Natural killer cell treated with Interleukin-12 subunit alpha and Interleukin-12 subunit beta and Interleukin-15 and Interleukin-18, amount 100 ng/mL, for 72 hours (primary cell): ENCODE results near the gene MUCL1. TPM values are rescaled to one million over a fixed set of nuclear protein-coding genes. Genes with fewer than 3 reads are reported as not detected.

Experiments used
- ATAC-seq, 2 donors: fragments of 150-1000 bp; cut with Tn5 transposase in 1 of 2; sonication (Bioruptor Pico), chemical (Tn5 transposase) in 1 of 2; 2 replicates each; pipeline ENCODE4 v1.10.0; 2021
- DNase-seq: peaks from one replicate; pipeline ENCODE4 v3.0.0; 2022; ENCODE audit warnings: low spot score
- H3K27ac Mint-ChIP-seq, 2 donors: 1 replicate in 1 of 2; 2 replicates in 1 of 2; pipeline ENCODE4 v1.8.0; 2022; ENCODE audit warnings: mixed read lengths in 2 of 2, mild to moderate bottlenecking in 1 of 2, moderate library complexity in 1 of 2
- H3K27me3 Mint-ChIP-seq, 2 donors: 1 replicate in 1 of 2; 2 replicates in 1 of 2; pipeline ENCODE4 v1.8.0; 2022; ENCODE audit warnings: mixed read lengths in 2 of 2
- H3K36me3 Mint-ChIP-seq: one replicate; pipeline ENCODE4 v1.8.0; 2022; ENCODE audit warnings: mixed read lengths
- H3K4me1 Mint-ChIP-seq, 2 donors: 1 replicate in 1 of 2; 2 replicates in 1 of 2; pipeline ENCODE4 v1.8.0; 2022; ENCODE audit warnings: low read depth in 2 of 2, mixed read lengths in 2 of 2, mild to moderate bottlenecking in 1 of 2
- H3K4me3 Mint-ChIP-seq: one replicate; pipeline ENCODE4 v1.8.0; 2022; ENCODE audit warnings: mixed read lengths
- H3K9me3 Mint-ChIP-seq: 2 replicates; pipeline ENCODE4 v1.8.0; 2022; ENCODE audit warnings: mixed read lengths
- total RNA-seq, 2 donors: library from RNA; stranded (reverse); gene quantifications; one replicate each; pipeline ENCODE4 v1.2.3, GENCODE V29; 2022

MUCL1 gene
- 10 to 100 TPM in 1 of 2 donors, 1 to 10 TPM in 1; 5.9 to 11.3 TPM for total RNA-seq

GRCh38 chr12:54853933-54854538, at the start of gene MUCL1:
Gene MUCL1 (plus strand): TSS chr12:54854516. CDS start chr12:54854583, 67 bp downstream.
- H3K4me3 Mint-ChIP-seq = no peak within 1 kb of the TSS
- H3K4me1 Mint-ChIP-seq = peaks cover 32 to 46% of the 10 kb centered on the region in 2 donors
- peak within 1 kb of the TSS; percentile 15 to 88 for H3K27ac Mint-ChIP-seq
- peak; percentile 85 for DNase-seq
- no peaks in the 10 kb centered on the region for H3K9me3 Mint-ChIP-seq
- peak; percentile 91 to 96 for ATAC-seq
- no peaks in the 10 kb centered on the region for H3K36me3 Mint-ChIP-seq
- no peaks in the 10 kb centered on the region for H3K27me3 Mint-ChIP-seq

- H3K27ac Mint-ChIP-seq = no peak overlapping the region
- peaks cover 5% of the 10 kb centered on the region for H3K36me3 Mint-ChIP-seq
- peaks cover 0 to 4% of the 10 kb centered on the region in 2 donors for H3K4me1 Mint-ChIP-seq
- H3K9me3 Mint-ChIP-seq = no peaks in the 10 kb centered on the region
- no peak overlapping the region for H3K4me3 Mint-ChIP-seq
- no peak for ATAC-seq
- no peak for DNase-seq
- peaks cover 8 to 10% of the 10 kb centered on the region in 2 donors for H3K27me3 Mint-ChIP-seq
These were observed 32.6 kb upstream of the MUCL1 start for GRCh38 chr12:54821676-54822075.

- Mint-ChIP-seq H3K9me3 (no peaks in the 10 kb centered on the region), H3K4me1 (peaks cover 0 to 2% of the 10 kb centered on the region in 2 donors), H3K27me3 (peaks cover 0 to 4% of the 10 kb centered on the region in 2 donors), H3K27ac (no peak overlapping the region), H3K4me3 (no peak overlapping the region), H3K36me3 (peaks cover 5% of the 10 kb centered on the region)
- no peak for ATAC-seq
- DNase-seq = no peak
These were observed 29.9 kb upstream of the MUCL1 start for GRCh38 chr12:54824402-54824801.

GRCh38 chr12:54829511-54829910, 24.8 kb upstream of the MUCL1 start:
- Mint-ChIP-seq H3K36me3 (no peaks in the 10 kb centered on the region), H3K9me3 (no peaks in the 10 kb centered on the region), H3K27ac (no peak overlapping the region), H3K27me3 (peaks cover 0 to 10% of the 10 kb centered on the region in 2 donors), H3K4me3 (no peak overlapping the region), H3K4me1 (no peaks in the 10 kb centered on the region)
- ATAC-seq (no peak), DNase-seq (no peak)

GRCh38 chr12:54830199-54830598, 24.1 kb upstream of the MUCL1 start:
- no peaks in the 10 kb centered on the region for H3K4me1 Mint-ChIP-seq

GRCh38 chr12:54831631-54832030, 22.7 kb upstream of the MUCL1 start:
- H3K9me3 Mint-ChIP-seq = no peaks in the 10 kb centered on the region
- no peaks in the 10 kb centered on the region for H3K36me3 Mint-ChIP-seq
- no peak overlapping the region for H3K27ac Mint-ChIP-seq
- peaks cover 19 to 26% of the 10 kb centered on the region in 2 donors for H3K27me3 Mint-ChIP-seq
- DNase-seq (no peak), ATAC-seq (no peak)
- no peak overlapping the region for H3K4me3 Mint-ChIP-seq
- H3K4me1 Mint-ChIP-seq = no peaks in the 10 kb centered on the region

More at GRCh38 chr12:54830199-54830598, 24.1 kb upstream of the MUCL1 start:
- peaks cover 5 to 15% of the 10 kb centered on the region in 2 donors for H3K27me3 Mint-ChIP-seq
- no peak overlapping the region for H3K4me3 Mint-ChIP-seq
- H3K9me3 Mint-ChIP-seq = no peaks in the 10 kb centered on the region
- DNase-seq (no peak), ATAC-seq (no peak)
- no peaks in the 10 kb centered on the region for H3K36me3 Mint-ChIP-seq
- H3K27ac Mint-ChIP-seq = no peak overlapping the region

GRCh38 chr12:54840244-54840865, 14.0 kb upstream of the MUCL1 start:
- no peaks in the 10 kb centered on the region for H3K9me3 Mint-ChIP-seq
- H3K4me3 Mint-ChIP-seq = no peak overlapping the region
- peaks cover 0 to 3% of the 10 kb centered on the region in 2 donors for H3K4me1 Mint-ChIP-seq
- ATAC-seq (no peak), DNase-seq (no peak)
- H3K27me3 Mint-ChIP-seq = peaks cover 22 to 24% of the 10 kb centered on the region in 2 donors
- peaks cover 8% of the 10 kb centered on the region for H3K36me3 Mint-ChIP-seq
- no peak overlapping the region for H3K27ac Mint-ChIP-seq

GRCh38 chr12:54857406-54857805, 3.1 kb downstream of the MUCL1 start:
- no peak for ATAC-seq
- H3K9me3 Mint-ChIP-seq = peaks cover 9% of the 10 kb centered on the region

GRCh38 chr12:54858562-54858961, 4.2 kb downstream of the MUCL1 start:
- no peak for DNase-seq
- Mint-ChIP-seq H3K9me3 (peaks cover 10% of the 10 kb centered on the region), H3K4me1 (peaks cover 60 to 66% of the 10 kb centered on the region in 2 donors), H3K36me3 (peaks cover 13% of the 10 kb centered on the region), H3K4me3 (peak overlapping the region; percentile 21), H3K27me3 (no peaks in the 10 kb centered on the region), H3K27ac (peak overlapping the region; percentile 74 to 88)
- peak; percentile 69 to 83 for ATAC-seq

More at GRCh38 chr12:54857406-54857805, 3.1 kb downstream of the MUCL1 start:
- peaks cover 9% of the 10 kb centered on the region for H3K36me3 Mint-ChIP-seq
- H3K4me3 Mint-ChIP-seq = peak overlapping the region; percentile 25
- peak overlapping the region; percentile 74 to 88 for H3K27ac Mint-ChIP-seq
- H3K27me3 Mint-ChIP-seq = no peaks in the 10 kb centered on the region
- peaks cover 50 to 62% of the 10 kb centered on the region in 2 donors for H3K4me1 Mint-ChIP-seq
- no peak for DNase-seq

GRCh38 chr12:54859502-54859901, 5.2 kb downstream of the MUCL1 start:
- no peak for DNase-seq
- H3K4me3 Mint-ChIP-seq = no peak overlapping the region
- no peaks in the 10 kb centered on the region for H3K27me3 Mint-ChIP-seq
- no peak for ATAC-seq
- peaks cover 10% of the 10 kb centered on the region for H3K9me3 Mint-ChIP-seq
- peaks cover 13% of the 10 kb centered on the region for H3K36me3 Mint-ChIP-seq
- H3K27ac Mint-ChIP-seq = peak overlapping the region; percentile 74 to 88
- peaks cover 61 to 66% of the 10 kb centered on the region in 2 donors for H3K4me1 Mint-ChIP-seq

- ATAC-seq (peak; percentile 60 to 64), DNase-seq (no peak)
- Mint-ChIP-seq H3K27me3 (no peaks in the 10 kb centered on the region), H3K4me1 (peaks cover 54 to 61% of the 10 kb centered on the region in 2 donors), H3K4me3 (peak overlapping the region; percentile 46), H3K27ac (peak overlapping the region; percentile 43 to 82), H3K36me3 (peaks cover 13% of the 10 kb centered on the region), H3K9me3 (peaks cover 10% of the 10 kb centered on the region)
These were observed 7.6 kb downstream of the MUCL1 start for GRCh38 chr12:54861927-54862326.

- Mint-ChIP-seq H3K27ac (peak overlapping the region; percentile 43 to 82), H3K9me3 (peaks cover 10% of the 10 kb centered on the region), H3K4me1 (peaks cover 42% of the 10 kb centered on the region in 2 donors), H3K4me3 (peak overlapping the region; percentile 76), H3K27me3 (no peaks in the 10 kb centered on the region), H3K36me3 (peaks cover 13% of the 10 kb centered on the region)
- DNase-seq (no peak), ATAC-seq (peak; percentile 39 to 67)
These were observed 9.8 kb downstream of the MUCL1 start for GRCh38 chr12:54863948-54864618.

GRCh38 chr12:54865683-54866324, 11.5 kb downstream of the MUCL1 start:
- peaks cover 32 to 34% of the 10 kb centered on the region in 2 donors for H3K4me1 Mint-ChIP-seq
- H3K4me3 Mint-ChIP-seq = no peak overlapping the region
- H3K27me3 Mint-ChIP-seq = no peaks in the 10 kb centered on the region
- peaks cover 9% of the 10 kb centered on the region for H3K36me3 Mint-ChIP-seq
- DNase-seq (no peak), ATAC-seq (no peak)
- H3K27ac Mint-ChIP-seq = no peak overlapping the region
- peaks cover 7% of the 10 kb centered on the region for H3K9me3 Mint-ChIP-seq
